ENCODE measurements around the gene MTCH2.
"Not testable (repeated sequence)": the region's sequence is repeated elsewhere in the genome, so short reads cannot be mapped to it uniquely, and the experiment has no call there.

The MTCH2 gene

DNA sequence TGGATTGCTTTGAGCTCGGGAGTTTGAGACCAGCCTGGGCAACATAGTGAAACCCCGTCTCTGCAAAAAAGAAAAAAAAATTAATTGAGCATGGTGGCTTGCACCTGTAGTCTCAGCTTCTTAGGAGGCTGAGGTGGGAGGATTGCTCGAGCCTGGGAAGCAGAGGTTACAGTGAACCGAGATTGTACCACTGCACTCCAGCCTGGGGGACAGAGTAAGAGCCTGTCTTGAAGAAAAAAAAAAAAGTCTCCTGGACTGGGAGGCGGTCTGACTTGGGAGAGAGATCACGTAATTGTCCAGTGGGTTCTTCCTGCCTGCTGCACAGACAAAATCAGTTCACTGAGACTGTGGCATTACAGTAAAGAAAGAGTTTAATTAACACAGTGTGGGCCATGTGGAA, 3.1 kb upstream of the MTCH2 start:
- no peak for DNase-seq
- in situ Hi-C loops (cut with MboI; ENCODE audit: low pct_unique_long_range_greater_than_20kb, low sequenced_read_pairs): loop anchor here (25.0 kb wide), 1 partner anchor 192 kb away; the partner anchor contains the start of gene NUP160

DNA sequence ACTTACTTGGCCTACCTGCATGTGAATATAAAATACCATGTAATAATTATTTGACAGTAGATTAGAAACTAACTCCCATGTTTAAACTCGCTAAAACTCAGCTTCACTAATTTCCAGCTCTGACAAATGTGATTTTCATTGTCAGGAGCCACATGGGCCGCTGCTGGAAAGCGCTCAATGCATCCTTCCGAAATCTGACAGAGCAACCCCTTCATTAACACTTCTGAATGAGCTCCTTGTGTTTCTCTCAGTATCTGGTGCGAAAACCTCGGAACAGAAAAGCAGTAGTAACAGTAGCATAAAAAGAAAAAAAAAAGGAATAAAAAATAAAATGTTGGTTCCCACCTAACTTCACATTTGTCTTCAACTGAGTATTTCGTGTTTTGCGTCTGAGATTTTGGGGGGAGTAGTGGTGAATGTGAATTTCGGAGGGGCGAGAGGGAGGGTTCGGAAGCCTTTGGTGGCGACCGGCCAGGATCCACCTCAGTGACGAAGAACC, 710 bp downstream of the MTCH2 start:
- peak; percentile 32 for DNase-seq
- in situ Hi-C loops (cut with MboI; ENCODE audit: low pct_unique_long_range_greater_than_20kb, low sequenced_read_pairs): loop anchor here (25.0 kb wide), 1 partner anchor 196 kb away; the partner anchor contains the start of gene NUP160

- not testable (repeated sequence) for DNase-seq
- in situ Hi-C loops (cut with MboI; ENCODE audit: low pct_unique_long_range_greater_than_20kb, low sequenced_read_pairs): loop anchor here (25.0 kb wide), 1 partner anchor 197 kb away; the partner anchor contains the start of gene NUP160
These were observed 1.9 kb downstream of the MTCH2 start for GRCh38 chr11:47640506-47640905.

DNA sequence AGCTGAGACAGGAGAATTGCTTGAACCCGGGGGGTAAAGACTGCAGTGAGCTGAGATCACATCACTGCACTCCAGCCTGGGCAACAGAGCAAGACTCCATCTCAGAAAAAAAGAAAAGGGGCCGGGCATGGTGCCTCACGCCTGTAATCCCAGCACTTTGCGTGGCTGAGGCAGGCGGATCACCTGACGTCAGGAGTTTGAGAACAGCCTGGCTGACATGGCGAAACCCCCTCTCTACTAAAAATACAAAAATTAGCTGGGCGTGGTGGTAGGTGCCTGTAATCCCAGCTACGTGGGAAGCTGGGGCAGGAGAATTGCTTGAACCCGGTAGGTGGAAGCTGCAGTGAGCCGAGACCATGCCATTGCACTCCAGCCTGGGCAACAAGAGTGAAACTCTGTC, 6.0 kb downstream of the MTCH2 start:
- in situ Hi-C loops (cut with MboI; ENCODE audit: low pct_unique_long_range_greater_than_20kb, low sequenced_read_pairs): loop anchor here (25.0 kb wide), 1 partner anchor 201 kb away; the partner anchor contains the start of gene NUP160
- DNase-seq: not testable (repeated sequence)

DNA sequence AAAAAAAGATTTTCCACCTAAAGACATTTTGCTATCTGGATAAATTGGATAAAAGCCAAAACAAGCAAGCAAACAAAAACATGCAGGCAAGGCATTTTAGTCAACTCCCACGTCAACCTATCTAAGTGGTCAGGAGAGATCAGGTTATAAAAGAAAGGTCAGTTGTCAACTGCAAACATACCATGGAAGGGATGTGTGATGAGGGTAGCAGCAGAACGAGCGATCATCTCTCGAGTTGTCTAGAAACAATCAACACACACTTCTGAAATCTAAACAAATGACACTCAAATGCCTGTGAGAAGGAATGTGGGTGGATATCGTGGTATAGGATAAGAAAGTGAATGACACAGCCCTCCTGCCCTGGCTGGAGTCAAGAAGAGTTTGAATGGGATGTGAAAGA, 10.9 kb downstream of the MTCH2 start:
- in situ Hi-C loops (cut with MboI; ENCODE audit: low pct_unique_long_range_greater_than_20kb, low sequenced_read_pairs): loop anchor here (25.0 kb wide), 1 partner anchor 206 kb away; the partner anchor contains the start of gene NUP160
- DNase-seq: no peak

DNA sequence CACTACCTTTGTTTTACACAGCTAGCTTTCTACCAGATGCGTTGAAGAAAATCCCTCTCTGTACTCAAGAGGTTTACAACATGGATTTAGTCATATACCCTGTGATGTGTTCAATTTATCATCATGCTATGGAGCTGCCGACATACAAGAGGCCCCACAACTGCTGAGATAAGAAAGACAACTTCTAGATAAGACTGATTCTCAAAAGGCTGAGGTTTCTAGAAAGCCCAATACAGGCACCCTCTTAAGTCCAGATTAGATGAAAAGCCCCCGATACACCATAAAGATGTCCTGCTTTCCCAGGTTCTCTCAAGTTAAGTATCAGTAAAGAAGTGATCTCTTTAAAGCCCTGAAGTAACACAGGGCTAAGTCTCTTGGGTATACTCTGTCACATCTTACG, 14.3 kb downstream of the MTCH2 start:
- DNase-seq: no peak
- in situ Hi-C loops (cut with MboI; ENCODE audit: low pct_unique_long_range_greater_than_20kb, low sequenced_read_pairs): loop anchor here (25.0 kb wide), 1 partner anchor 209 kb away; the partner anchor contains the start of gene NUP160

DNA sequence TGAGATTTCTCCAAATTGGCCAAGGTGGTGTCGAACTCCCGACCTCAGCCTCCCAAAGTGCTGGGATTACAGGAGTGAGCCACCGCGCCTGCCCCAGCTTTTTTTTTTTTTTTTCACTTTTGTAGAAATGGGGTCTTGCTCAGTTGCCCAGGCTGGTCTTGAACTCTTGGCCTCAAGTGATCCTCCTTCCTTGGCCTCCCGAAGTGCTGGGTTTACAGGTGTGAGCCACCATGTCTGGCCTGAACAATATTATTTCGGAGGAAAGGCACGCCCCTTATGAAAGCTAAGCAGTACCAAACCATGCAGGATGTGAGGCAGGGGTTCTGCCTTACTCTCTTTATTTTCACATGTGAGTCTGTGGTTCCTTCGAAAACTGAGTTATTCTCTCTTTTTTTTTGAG, 16.1 kb downstream of the MTCH2 start:
- in situ Hi-C loops (cut with MboI; ENCODE audit: low pct_unique_long_range_greater_than_20kb, low sequenced_read_pairs): loop anchor here (25.0 kb wide), 1 partner anchor 211 kb away; the partner anchor contains the start of gene NUP160

DNA sequence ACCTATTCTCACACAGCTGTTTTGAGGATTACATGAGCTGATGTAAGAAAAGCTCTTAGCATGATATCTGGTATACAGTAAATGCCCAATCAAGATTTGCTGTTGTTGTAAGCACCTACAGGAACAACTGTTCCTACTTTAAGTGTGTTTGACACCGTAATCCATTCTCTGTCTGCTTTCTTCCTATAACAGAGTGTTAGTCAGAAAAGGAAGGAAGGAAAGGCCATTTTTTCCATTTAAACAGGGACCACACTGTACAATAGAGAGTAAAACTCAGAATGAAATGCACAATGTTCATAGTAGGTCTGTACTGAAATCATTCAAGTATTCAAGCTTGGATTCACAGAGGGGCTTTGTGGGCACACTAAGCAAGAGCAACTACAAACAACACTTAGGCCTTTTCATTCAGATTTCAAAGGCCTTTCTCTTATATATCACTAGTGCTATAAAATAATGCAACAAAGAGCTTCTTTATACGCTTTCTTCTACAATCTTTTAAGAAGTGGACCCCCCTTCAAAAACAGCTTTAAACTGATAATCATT, 21.5 kb downstream of the MTCH2 start:
- in situ Hi-C loops (cut with MboI; ENCODE audit: low pct_unique_long_range_greater_than_20kb, low sequenced_read_pairs): no loop called here
- no peak for DNase-seq

More for the DNA sequence above, 16.1 kb downstream of the MTCH2 start:
- DNase-seq: no peak

- DNase-seq: no peak
- in situ Hi-C loops (cut with MboI; ENCODE audit: low pct_unique_long_range_greater_than_20kb, low sequenced_read_pairs): loop anchor here (10.0 kb wide), 1 partner anchor 63 kb away; the partner anchor contains the start of gene CELF1
These were observed 24.9 kb downstream of the MTCH2 start for GRCh38 chr11:47617417-47617809.

DNA sequence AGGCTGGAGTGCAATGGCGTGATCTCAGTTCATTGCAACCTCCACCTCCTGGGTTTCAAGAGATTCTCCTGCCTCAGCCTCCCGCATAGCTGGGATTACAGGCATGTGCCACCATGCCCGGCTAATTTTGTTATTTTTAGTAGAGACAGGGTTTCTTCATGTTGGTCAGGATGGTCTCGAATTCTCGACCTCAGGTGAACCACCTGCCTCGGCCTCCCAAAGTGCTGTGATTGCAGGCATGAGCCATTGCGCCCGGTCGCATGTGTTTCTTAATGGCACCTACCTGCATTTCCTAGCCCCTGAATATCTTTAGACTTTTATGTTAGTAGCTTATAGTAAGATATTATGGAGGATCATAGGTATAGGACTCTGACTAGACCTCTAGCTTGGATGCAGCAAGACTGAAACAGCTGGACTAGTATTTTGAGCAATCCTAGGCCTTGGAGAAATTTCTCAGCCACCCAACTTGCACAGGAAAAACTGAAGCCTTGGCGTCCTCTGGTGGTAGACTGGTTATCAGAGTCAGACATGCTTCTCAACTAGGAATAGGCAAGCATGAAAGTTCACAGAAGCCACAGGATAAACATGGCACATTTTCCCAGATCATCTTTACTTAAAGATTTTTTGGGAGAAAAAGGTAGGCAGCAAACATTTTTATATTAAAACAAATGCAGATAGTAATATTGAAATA, 25.5 kb downstream of the MTCH2 start:
- in situ Hi-C loops (cut with MboI; ENCODE audit: low pct_unique_long_range_greater_than_20kb, low sequenced_read_pairs): loop anchor here (10.0 kb wide), 1 partner anchor 62 kb away; the partner anchor contains the start of gene CELF1

GRCh38 chr11:47615249-47615648, 27.1 kb downstream of the MTCH2 start:
- DNase-seq: no peak
- in situ Hi-C loops (cut with MboI; ENCODE audit: low pct_unique_long_range_greater_than_20kb, low sequenced_read_pairs): loop anchor here (10.0 kb wide), 1 partner anchor 60 kb away; the partner anchor contains the start of gene CELF1

More for the DNA sequence above, 25.5 kb downstream of the MTCH2 start:
- peak; percentile 85 for DNase-seq

- DNase-seq: peak; percentile 85
- in situ Hi-C loops (cut with MboI; ENCODE audit: low pct_unique_long_range_greater_than_20kb, low sequenced_read_pairs): loop anchor here (10.0 kb wide), 1 partner anchor 57 kb away; the partner anchor contains the start of gene CELF1
These were observed 31.0 kb downstream of the MTCH2 start for GRCh38 chr11:47611348-47611794.

DNA sequence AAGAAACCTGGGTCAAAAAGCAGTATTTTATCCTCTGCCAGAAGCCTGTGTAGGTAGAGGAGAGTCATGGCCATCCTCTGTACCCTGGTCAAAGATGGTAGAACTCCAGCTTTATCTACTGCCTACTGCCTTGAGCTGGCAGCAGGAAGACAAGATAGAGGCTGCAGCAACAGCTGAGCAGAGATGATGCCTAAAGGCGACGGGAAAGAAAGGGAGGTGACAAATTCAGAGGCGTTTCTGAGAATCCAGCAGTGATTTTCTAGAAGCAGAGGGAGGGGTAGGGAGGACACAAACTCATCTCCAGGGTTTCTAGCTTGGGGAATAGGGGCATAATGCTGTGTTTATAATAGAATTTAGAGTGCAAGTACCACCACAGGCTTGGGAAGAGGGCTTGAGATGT, 32.7 kb downstream of the MTCH2 start:
- in situ Hi-C loops (cut with MboI; ENCODE audit: low pct_unique_long_range_greater_than_20kb, low sequenced_read_pairs): loop anchor here (10.0 kb wide), 1 partner anchor 55 kb away; the partner anchor contains the start of gene CELF1
- DNase-seq: no peak

- in situ Hi-C loops (cut with MboI; ENCODE audit: low pct_unique_long_range_greater_than_20kb, low sequenced_read_pairs): no loop called here
- no peak for DNase-seq
These were observed 35.0 kb downstream of the MTCH2 start for GRCh38 chr11:47607380-47607779.

- no peak for DNase-seq
These were observed 35.6 kb downstream of the MTCH2 start for GRCh38 chr11:47606731-47607130.

GRCh38 chr11:47605921-47606320, 36.4 kb downstream of the MTCH2 start:
- in situ Hi-C loops (cut with MboI; ENCODE audit: low pct_unique_long_range_greater_than_20kb, low sequenced_read_pairs): no loop called here
- DNase-seq: no peak

More at GRCh38 chr11:47606731-47607130, 35.6 kb downstream of the MTCH2 start:
- in situ Hi-C loops (cut with MboI; ENCODE audit: low pct_unique_long_range_greater_than_20kb, low sequenced_read_pairs): no loop called here

DNA sequence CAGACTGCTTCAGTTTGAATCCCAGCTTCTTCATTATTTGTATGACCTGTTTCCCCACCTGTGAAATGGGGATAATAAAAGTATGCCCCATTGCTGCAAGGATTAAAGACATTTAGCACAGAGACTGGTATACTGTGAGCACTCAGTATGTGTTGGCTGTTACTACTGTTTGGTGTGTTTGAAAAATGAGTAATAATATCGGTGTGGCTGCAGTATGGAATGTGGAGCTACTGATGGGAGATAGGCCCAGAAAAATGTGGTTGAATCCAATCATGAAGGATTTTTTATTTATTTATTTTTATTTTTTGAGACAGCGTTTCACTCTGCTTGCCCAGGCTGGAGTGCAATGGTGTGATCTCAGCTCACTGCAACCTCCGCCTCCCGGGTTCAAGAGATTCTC, 39.1 kb downstream of the MTCH2 start:
- DNase-seq: no peak
- in situ Hi-C loops (cut with MboI; ENCODE audit: low pct_unique_long_range_greater_than_20kb, low sequenced_read_pairs): no loop called here

DNA sequence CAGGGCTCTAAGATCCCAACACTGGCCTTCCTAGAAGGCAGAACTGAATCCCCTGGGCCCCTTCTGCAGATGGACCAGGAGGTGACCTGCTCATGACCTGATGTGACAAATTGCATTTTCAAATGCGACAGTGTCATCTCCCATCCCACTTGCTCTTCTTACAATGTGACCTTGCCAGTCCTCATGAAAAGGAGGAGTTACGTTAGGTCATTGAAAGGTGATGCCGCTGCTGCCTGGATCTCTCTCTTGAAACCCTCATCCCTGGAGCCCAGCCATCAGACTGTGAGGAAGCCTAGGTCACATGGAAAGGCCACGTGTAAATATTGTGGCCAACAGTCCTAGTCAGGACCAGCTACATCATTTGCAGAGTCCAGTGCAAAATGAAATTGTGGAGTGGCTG, 42.5 kb downstream of the MTCH2 start:
- DNase-seq: no peak
- in situ Hi-C loops (cut with MboI; ENCODE audit: low pct_unique_long_range_greater_than_20kb, low sequenced_read_pairs): no loop called here

GRCh38 chr11:47595967-47596366, 46.4 kb downstream of the MTCH2 start:
- DNase-seq: no peak
- in situ Hi-C loops (cut with MboI; ENCODE audit: low pct_unique_long_range_greater_than_20kb, low sequenced_read_pairs): no loop called here

DNA sequence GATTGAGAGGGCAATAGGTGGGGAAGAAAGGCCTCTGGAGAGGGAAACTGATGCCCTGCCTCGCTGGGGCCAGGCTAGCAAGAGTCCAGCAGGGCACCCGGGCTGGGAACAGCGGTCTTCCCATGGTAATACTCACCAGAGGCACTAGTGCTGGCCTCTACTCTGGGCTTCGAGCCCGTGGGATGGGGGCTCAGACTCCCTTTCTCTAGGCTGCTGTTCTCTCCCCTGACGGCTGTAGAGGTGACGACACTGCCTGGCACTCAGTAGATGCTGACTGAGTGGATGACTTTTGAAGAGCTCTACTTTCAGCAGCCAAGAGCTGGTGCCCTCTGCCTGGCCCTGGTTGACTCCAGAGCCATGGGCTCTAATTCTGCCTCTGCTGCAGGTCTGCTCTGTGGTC, 47.3 kb downstream of the MTCH2 start:
- in situ Hi-C loops (cut with MboI; ENCODE audit: low pct_unique_long_range_greater_than_20kb, low sequenced_read_pairs): no loop called here
- DNase-seq: no peak
